GM19023 (cell line): Measurements from ENCODE around the gene XCR1.

ENCODE experiments used
- ATAC-seq: cut with Tn5 transposase; IDR thresholded peaks from one replicate; pipeline ENCODE4 v1.9.1; 2021; ENCODE audit warnings: mild to moderate bottlenecking, moderate library complexity; ENCODE audit not compliant: unreplicated experiment

Gene XCR1

DNA sequence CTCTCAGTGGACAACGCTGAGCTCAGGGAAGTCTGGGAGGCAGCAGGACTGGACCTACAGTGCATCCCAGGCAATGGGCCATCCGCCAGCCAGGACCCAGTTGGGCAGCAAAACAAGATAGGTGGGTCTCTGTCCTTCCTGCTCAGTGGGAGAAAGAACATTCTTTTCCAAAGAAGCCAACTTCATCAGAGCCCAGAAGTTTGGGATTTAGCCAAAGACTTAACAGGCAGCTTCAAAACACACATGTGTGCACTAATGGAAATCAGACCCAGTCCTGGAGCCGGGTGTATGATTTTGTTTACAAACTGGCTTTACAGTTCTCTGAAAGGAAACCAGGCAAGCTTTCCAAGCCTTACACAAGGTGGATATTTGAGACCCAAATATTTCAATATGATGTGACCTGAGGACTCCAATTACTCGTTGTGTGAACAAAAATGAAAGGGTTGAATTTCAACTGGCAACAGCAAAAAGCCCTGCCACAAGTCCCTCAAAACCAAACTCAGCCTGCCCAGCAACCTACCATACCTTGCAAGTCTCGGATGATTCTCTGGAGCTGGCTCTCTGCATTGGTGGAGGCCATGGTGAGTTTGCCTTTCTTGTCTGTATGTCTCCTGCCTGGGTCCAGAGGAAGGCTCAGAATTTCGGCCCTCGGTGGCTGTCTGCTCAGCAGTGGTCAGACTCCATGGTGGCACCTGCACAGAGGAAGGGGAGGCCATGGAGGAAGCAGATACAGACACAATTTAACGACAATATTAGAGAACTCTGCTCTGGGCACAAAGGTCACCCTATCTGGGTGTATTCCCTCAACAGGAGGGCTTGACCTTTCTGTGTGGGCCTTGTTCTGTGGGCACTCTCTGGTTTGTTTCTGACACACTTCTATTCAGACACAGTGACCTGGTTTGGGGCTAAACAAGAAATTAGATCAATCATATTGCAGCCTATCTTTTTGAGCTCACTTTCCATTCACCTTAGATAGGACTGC, 42.7 kb downstream of the XCR1 start:
- ATAC-seq, result no peak

DNA sequence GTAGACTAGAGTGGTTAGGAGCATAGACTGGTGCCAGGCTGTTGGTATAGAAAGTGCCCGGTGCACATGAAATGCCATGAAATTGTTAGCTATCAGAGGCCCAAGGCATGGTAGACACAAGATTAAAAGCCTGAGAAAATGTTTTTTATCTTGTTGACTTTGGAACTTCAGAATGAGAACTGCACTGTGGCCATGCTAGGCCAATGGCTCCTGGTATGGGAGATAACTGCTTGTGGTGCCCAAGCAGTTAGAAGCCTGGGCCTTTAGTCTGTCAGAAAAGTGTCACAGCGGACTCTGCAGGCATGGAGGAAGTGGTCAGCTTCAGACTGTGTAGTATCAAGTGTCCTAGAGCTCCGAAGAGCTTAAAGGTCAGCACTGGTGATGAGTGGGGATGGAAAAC, 43.5 kb downstream of the XCR1 start:
- ATAC-seq, result no peak

DNA sequence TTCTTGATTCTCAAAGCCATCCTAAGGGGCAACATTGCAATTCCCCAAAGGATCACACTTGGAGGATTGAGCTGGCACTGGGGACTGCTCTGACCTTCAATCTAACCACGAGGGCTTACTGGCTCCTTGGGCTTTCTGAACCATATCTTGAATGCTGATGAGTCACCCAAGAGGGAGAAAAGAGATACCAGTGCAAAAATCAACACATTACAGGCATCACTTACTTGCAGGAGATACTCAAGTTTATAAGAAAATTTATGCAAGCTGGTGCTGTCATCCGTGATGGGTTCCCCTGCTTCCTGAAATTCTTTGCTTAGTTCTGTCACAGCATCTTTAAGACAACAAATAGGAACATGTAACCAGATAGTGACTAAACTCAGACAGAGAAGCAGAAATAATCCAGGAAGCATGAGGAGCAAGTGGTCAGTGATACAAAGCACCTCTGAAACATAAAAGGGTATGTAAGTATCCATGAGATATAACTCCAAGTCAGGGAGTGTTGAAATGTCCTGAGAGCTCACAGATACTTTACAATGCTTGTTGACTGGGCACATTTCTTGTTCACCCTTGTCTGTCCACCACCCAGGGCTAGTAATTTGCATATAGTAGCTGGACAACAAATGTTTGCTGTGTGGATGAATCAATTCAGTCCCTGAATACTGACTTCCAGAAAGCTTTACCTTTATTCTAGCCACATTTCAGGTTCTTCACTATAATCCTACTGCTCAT, 45.8 kb downstream of the XCR1 start:
- ATAC-seq, result no peak

DNA sequence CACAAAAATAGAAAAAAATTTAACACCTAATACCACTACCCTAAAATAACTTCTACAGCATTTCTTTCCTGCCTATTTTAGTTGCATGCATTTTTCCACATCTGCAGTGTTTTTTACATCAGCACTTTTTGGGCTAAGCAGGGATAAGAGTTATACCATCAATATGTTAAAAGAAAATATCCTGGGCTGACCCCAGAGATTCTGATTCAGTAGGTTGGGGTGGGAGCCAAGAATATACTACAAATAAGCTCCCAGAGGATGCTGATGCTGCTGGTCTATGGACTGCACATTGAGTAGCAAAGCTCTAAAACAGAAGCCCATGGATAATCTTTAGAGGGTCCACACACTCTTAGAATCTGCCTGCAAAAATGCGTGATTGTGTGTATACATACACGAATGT, 46.5 kb downstream of the XCR1 start:
- ATAC-seq, result no peak

DNA sequence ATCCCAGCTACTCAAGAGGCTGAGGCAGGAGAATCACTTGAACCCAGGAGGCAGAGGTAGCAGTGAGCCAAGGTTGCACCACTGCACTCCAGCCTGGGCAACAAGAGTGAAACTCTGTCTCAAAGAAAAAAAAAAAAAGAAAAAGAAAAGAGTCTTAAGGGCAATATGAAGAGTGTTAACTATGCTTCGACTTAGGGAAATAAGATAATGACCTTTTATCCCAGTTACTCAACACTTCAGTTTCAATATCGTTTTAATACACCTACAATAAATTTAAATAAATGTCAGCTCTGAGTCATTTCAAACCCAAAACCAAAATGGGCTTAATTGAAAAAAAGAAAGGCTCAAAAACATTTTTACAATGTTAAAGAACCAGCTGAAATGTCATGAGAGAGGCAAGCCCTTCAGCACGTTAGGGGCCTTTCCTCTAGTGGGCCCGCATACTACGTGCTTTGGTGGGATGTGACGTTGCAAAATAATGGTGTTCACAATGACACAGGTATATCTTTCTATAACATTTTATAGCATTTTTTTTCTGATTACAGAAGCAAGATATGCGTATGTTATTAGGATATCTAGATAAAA, 47.0 kb downstream of the XCR1 start:
- no peak for ATAC-seq

DNA sequence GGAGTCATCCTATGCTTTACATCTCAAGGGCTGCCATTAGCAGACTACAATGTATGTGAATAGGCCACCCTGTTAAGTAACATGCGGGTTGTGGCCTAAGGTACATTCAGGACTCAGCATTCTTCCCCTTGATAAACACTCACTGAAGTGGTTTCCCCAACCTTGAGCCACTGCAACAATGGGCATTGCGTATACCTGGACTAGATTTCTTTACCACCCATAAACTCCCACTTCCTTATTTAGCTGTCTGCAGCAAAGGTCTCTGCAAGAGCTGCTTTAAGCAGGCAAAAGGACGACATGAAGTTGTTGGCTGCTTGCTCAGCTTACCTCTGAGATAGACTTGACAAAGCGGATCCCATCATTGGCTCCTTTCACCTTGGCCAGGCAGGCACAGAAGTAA, 47.9 kb downstream of the XCR1 start:
- ATAC-seq, result no peak

DNA sequence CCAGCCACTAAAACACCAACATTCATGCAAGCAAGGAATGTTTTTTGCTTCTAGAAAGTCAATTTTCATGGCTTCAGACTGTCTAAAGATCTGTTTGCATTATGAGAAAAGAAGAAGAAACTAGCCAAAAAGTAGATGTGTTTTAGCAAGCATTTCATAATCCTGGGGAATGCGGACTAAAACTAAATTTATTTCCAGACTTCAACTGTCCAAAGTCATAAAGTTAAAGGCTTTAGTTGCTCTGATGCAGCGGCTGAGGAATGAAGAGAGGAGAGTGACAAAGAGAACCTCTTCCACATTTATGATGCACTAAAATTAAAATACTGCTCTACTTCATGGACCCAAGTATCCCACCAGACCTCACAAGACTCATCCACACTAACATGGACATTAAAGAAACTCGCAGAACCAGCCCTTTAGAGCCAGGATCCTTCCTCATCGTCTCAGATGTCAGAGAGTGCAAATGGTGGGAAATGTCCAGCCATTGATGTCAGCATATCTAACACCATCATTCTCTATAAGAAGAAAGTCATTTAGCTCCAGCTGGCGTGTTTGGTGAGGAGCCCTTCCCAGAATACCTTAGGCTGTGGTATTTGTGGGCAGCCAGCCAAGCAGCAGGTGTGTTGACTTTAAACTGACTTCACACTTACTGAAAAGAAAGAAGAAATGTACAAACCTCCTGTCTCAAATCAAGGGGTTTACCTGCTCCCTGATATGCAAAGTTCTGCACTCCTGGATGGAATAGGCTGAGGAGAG, 49.1 kb downstream of the XCR1 start:
- ATAC-seq, result no peak

DNA sequence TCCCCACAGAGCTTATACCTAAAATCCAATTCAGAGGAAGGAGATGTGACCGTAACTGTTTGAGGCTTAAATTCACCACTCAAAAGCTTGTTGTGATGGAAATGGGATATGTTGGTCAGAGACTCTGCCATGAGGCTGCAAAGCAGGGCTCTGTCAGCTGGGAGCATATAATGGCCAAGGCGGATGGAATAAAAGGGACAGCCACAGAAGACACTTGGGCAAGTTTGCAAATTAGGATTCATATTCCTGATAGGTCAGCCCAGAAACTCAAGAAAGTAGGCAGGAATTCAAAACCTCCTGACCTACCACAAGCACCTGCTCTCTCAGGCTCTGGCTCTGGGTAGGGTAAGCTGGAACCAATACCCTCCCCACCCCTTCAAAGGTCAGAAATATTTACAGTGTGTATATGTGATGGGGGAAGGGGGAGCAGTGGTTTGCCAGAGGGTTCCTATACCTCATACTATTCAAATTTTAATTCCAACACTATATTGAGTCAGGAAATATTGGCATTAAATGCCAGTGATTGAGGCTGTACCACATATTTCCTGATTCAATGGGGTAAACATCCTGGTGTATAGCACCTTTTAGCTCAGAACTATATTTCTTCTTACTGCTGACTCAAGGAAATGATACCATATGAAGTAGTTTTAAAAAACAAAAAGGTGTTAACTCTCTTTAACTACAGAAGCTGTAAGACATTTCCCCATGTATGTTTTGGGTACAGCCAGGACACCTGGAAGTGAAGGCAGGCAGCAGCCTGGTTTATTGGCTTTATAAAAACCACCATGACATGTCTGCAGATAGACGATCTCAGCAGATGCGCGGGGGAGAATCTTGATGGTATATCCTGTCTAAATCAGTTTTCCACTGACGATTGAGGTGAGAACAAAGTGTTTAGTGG, 50.8 kb downstream of the XCR1 start:
- no peak for ATAC-seq

DNA sequence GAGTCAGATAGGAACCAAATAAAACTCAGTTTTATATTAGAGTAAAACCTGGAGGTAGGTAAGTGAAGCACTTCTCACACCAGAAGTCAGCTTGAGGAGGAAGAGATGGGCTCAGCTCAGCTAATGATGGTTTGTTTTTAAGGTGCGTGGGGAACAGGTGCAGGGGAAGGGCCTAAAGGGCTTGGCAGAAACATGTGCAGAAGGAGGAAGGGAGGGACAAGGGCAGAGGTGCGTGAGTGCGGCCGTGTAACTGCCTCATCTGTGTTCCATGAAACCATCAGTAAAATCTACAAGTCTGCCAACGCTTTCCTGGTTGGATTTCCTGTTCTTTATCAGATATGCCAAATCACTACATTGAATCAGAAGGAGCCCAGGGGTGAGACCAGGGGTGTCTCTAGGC, 51.6 kb downstream of the XCR1 start:
- ATAC-seq, result no peak

DNA sequence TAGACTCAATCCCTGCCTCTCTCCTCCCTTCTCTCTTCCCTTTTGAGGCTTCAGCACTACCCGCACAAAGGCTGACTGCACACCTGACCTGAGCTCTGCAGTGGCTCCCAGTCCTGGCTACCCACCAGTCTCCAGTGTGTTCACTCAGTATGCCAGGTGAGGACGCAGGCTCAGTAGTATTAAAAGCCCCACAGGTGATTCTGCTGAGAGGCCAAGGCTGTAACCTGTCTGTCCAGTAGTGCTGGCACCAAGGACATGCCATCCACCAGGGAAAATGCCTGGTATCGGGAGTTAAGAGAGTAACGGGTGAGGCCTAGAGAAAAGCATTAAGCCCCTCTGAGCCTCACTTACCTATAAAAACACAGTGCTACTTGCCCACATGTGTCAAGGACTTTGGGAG, 52.6 kb downstream of the XCR1 start:
- ATAC-seq, result no peak

DNA sequence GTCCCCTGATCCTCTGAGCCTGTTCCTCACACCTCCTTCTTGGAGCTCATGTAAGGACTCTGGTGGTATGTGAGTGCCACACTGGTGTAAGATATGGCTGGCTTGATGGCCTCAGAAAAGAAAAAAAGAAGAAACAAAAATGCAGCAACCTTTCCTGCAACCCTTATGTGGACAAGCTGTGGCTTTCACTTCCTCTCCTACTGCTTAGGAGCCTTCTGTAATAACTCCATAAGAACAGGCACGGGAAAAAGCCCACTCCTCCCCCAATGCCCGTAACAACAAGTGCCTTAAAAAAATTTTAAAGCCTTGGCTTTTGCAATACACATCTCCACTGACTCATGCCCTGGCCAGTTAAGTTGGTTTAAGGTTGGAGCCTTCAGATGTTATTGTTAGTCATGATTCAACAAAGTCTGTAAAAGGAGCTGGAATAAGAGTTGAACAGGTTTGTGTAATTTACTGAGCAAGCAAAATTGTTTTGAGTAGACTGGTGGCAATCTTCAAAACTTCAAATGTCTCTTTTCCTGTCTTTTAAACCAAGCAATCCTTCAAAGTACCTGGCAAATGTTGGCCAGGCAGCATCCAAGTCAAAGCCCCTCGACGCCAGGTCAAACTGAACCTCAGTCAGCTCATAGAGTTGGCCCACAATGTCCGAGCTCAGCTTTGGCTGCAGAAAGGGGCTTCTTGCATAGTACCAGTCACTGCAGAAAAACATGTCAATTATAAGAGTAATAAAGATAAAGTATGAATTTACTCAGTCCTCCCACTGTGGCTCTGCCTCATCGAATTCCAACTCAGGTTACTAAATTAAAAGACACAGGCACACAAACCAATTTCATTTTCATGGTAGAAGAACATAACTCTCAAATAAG, 54.5 kb downstream of the XCR1 start:
- no peak for ATAC-seq

DNA sequence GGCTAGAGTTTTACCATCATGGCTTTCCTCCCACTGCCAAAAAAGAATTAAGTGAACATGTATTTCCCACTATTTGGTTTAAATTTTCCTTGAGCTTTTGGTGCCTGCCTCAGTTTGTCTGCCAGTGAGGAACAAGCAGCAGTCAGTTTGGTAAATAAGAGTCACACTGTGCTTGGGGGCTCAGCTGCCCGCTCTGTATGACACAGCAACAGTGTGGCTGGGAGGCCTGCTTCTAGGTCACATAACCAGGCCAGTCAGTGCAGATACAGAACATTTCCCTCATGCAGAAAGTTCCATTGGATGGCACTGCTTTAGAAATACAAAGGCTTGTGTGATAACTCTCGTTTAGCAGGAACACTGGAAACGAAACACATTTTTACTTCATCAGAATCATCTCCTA, 57.3 kb downstream of the XCR1 start:
- no peak for ATAC-seq

DNA sequence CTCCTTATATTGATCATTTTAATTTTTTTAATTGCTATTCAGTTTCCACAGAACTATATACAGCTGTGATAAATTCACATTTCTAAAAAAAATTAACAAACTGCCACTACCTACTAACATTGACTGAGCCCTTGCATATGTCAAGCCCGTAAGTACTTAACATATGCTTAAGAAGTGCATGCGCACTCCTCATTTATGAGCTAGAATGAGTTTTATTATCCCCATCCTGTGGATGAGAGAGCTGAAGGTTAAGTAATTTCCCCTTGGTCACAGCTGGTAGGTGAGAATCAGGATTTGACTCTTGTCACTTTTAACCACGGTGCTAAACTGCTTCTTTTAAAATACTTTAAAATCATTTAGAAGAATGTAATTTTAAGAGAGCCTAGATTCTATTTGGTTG, 58.2 kb downstream of the XCR1 start:
- ATAC-seq, result no peak

DNA sequence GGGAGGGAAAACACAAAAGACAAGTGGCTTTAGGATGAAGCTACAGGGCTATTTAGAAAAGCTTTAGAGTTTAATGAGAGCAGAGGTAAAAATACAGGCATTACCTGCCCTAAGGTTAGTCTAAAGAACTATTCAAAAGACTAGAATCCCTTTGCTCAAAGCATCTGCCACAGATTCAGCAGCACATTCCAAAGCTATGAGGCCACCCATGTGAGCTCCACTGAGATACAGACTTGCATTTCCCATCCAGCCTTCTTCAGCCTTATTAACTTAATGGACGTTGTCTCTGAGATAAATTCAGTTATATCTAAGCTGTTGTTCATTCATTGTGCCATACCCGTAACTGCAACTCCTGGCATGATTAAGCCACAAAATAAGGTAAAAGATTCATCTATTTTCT, 58.6 kb downstream of the XCR1 start:
- ATAC-seq, result no peak

DNA sequence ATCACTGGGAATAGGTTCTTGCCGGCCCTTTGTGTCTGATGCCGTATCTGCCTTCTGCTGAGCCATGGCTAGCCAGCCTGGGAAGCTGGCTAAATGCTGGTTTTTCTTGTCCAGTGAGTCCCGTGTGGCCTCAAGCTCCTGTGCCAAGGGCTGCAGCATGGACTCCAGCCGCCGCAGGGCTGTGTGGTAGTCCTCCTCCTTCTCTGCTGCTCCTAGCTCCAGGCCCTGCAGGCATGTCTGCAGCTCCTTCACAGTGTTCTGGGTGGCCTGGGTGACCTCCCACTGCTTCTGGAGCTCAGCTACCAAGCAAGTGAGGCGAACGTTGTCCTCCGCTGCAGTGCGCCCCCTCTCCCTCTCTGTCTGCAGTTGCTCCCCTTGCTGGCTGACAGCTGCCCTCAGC, 59.1 kb downstream of the XCR1 start:
- ATAC-seq, result no peak

DNA sequence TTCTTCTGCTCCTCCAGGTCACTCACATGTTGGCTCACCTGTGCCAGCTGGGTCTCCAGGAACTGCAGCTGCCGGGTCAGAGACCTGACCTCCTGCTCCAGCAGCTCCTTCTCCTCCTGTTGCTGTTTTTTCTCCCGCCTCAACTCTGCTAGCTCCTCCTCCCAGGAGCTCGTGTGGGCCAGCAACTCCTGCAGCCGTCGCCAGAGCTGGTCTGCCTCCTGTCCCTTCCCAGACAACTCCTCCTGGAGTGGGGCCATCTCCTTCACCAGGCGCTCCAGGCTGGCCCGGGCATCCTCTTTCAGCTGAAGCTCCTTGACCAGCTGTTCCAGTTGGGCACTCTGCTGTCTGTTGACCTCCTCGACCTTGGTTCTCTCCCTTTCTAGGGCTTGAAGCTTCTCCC, 59.6 kb downstream of the XCR1 start:
- ATAC-seq, result no peak
